IMR-90 (cell line): ENCODE data around the gene GSE1. TPM values are rescaled to one million over a fixed set of nuclear protein-coding genes. Genes with fewer than 3 reads are reported as not detected.

Experiments
- ATAC-seq: fragments of 200-7000 bp; cut with Tn5 transposase; 2 replicates; pipeline ENCODE4 v1.9.1; 2020; ENCODE audit warnings: low read depth, mild to moderate bottlenecking, moderate library complexity
- BruUV-seq: library from RNA; stranded (reverse); fragments of 400-500 nt; replicated peaks from 2 replicates; lab custom pipeline; 2021; lab: Mats Ljungman, UMichigan
- CTCF ChIA-PET: fragments of 300-600 bp; formaldehyde crosslinking; extraction: SDS; loops from one replicate; lab custom pipeline; 2021; ENCODE audit warnings: antibody characterized with exemption; lab: Yijun Ruan, JAX
- POLR2A ChIA-PET: fragments of 300-600 bp; sonication (Branson Sonifier 250); formaldehyde crosslinking; loops from one replicate; lab custom pipeline; 2022; ENCODE audit warnings: antibody characterized with exemption; ENCODE audit not compliant: unreplicated experiment; lab: Charles Lee
- DNase-seq: peaks from one replicate; pipeline ENCODE4 v3.0.0; 2013
- H2AFZ ChIP-seq: replicated peaks from 2 replicates; pipeline ENCODE3; 2013; ENCODE audit warnings: low read length, mild to moderate bottlenecking; ENCODE audit not compliant: poor library complexity
- H2AK5ac ChIP-seq: 2 replicates; pipeline ENCODE4 v1.6.1; 2013; ENCODE audit warnings: low read depth, low read length, inconsistent platforms
- H2AK9ac ChIP-seq: replicated peaks from 2 replicates; pipeline ENCODE3; 2013; ENCODE audit warnings: mild to moderate bottlenecking, low read depth, low read length, moderate library complexity; ENCODE audit not compliant: poor library complexity
- H2BK120ac ChIP-seq: 2 replicates; pipeline ENCODE4 v1.6.1; 2013; ENCODE audit warnings: low read depth, low read length, inconsistent platforms
- H2BK15ac ChIP-seq: 3 replicates; pipeline ENCODE4 v1.6.1; 2013; ENCODE audit warnings: low read depth, low read length, inconsistent platforms
- H2BK20ac ChIP-seq: 2 replicates; pipeline ENCODE4 v1.6.1; 2013; ENCODE audit warnings: low read depth, mild to moderate bottlenecking, inconsistent platforms, low read length, moderate library complexity
- H2BK5ac ChIP-seq: 2 replicates; pipeline ENCODE4 v1.6.1; 2013; ENCODE audit warnings: mild to moderate bottlenecking, low read depth, low read length, inconsistent platforms; ENCODE audit not compliant: poor library complexity, severe bottlenecking
- H3K14ac ChIP-seq: replicated peaks from 2 replicates; pipeline ENCODE4 v1.6.1; 2013; ENCODE audit warnings: low read depth, low read length, inconsistent platforms
- H3K18ac ChIP-seq: 2 replicates; pipeline ENCODE4 v1.6.1; 2013; ENCODE audit warnings: low read depth, low read length, control low read depth
- H3K23ac ChIP-seq: 2 replicates; pipeline ENCODE4 v1.6.1; 2013; ENCODE audit warnings: low read depth, low read length, inconsistent platforms
- H3K27ac ChIP-seq: 2 replicates; pipeline ENCODE4 v1.5.1; 2013; ENCODE audit warnings: mild to moderate bottlenecking, control low read depth, low read length; ENCODE audit not compliant: insufficient read depth
- H3K27me3 ChIP-seq: 2 replicates; pipeline ENCODE4 v1.6.1; 2013; ENCODE audit warnings: low read length; ENCODE audit not compliant: control insufficient read depth, insufficient read depth
- H3K36me3 ChIP-seq: 2 replicates; pipeline ENCODE4 v1.6.1; 2013; ENCODE audit warnings: low read length, mixed read lengths; ENCODE audit not compliant: control insufficient read depth, insufficient read depth
- H3K4ac ChIP-seq: 2 replicates; pipeline ENCODE4 v1.6.1; 2013; ENCODE audit warnings: low read depth, low read length, inconsistent platforms
- H3K4me1 ChIP-seq: 2 replicates; pipeline ENCODE4 v1.6.1; 2013; ENCODE audit warnings: low read length, mixed read lengths; ENCODE audit not compliant: control insufficient read depth, insufficient read depth
- H3K4me2 ChIP-seq: 2 replicates; pipeline ENCODE4 v1.6.1; 2013; ENCODE audit warnings: low read depth, mild to moderate bottlenecking, control low read depth, low read length, moderate library complexity
- H3K4me3 ChIP-seq: 2 replicates; pipeline ENCODE4 v1.5.1; 2013; ENCODE audit warnings: low read depth, mild to moderate bottlenecking, control low read depth, low read length, moderate library complexity; ENCODE audit not compliant: insufficient read depth
- H3K56ac ChIP-seq: 2 replicates; pipeline ENCODE4 v1.6.1; 2013; ENCODE audit warnings: low read length, inconsistent platforms; ENCODE audit not compliant: insufficient read depth; ENCODE audit errors: extremely low read depth
- H3K79me1 ChIP-seq, 2 experiments: 2 replicates each; pipeline ENCODE4 v1.6.1; 2013; ENCODE audit warnings: low read length in 2 of 2, inconsistent platforms in 1 of 2, low read depth in 1 of 2
- H3K9ac ChIP-seq: 2 replicates; pipeline ENCODE4 v1.6.1; 2013; ENCODE audit warnings: low read depth, low read length, control low read depth
- H3K9me1 ChIP-seq: 2 replicates; pipeline ENCODE4 v1.6.1; 2013; ENCODE audit warnings: low read length, inconsistent platforms; ENCODE audit not compliant: insufficient read depth
- H3K9me3 ChIP-seq: 2 replicates; pipeline ENCODE4 v1.6.1; 2013; ENCODE audit warnings: low read length; ENCODE audit not compliant: control insufficient read depth, insufficient read depth
- H4K20me1 ChIP-seq: 2 replicates; pipeline ENCODE4 v1.6.1; 2013; ENCODE audit warnings: low read length, inconsistent platforms; ENCODE audit not compliant: insufficient read depth
- H4K5ac ChIP-seq: 2 replicates; pipeline ENCODE4 v1.6.1; 2013; ENCODE audit warnings: mild to moderate bottlenecking, low read depth, low read length, control low read depth
- H4K8ac ChIP-seq, 2 experiments: 2 replicates each; pipeline ENCODE4 v1.6.1; 2013; ENCODE audit warnings: low read depth in 2 of 2, low read length in 2 of 2, control low read depth in 1 of 2, inconsistent platforms in 1 of 2
- H4K91ac ChIP-seq: 2 replicates; pipeline ENCODE4 v1.6.1; 2013; ENCODE audit warnings: low read depth, low read length, inconsistent platforms; ENCODE audit not compliant: insufficient read depth
- BHLHE40 ChIP-seq: fragments of 150-350 bp; IDR thresholded peaks from 2 replicates; pipeline ENCODE4 v1.6.1; 2016; ENCODE audit warnings: mild to moderate bottlenecking, low read depth, low read length
- CHD1 ChIP-seq: IDR thresholded peaks from 2 replicates; pipeline ENCODE4 v1.6.1; 2012; ENCODE audit warnings: low read depth, low read length, improper control_type of control experiment
- MAFK ChIP-seq: IDR thresholded peaks from 2 replicates; pipeline ENCODE4 v1.6.1; 2012; ENCODE audit warnings: low read depth, low read length, improper control_type of control experiment
- MXI1 ChIP-seq: IDR thresholded peaks from 2 replicates; pipeline ENCODE4 v1.6.1; 2012; ENCODE audit warnings: low read depth, mild to moderate bottlenecking, low read length, moderate library complexity, borderline replicate concordance
- RAD21 ChIP-seq: IDR thresholded peaks from 2 replicates; pipeline ENCODE4 v1.6.1; 2012; ENCODE audit warnings: low read length, improper control_type of control experiment
- RFX5 ChIP-seq: IDR thresholded peaks from 2 replicates; pipeline ENCODE4 v1.8.0; 2012; ENCODE audit warnings: low read depth, mild to moderate bottlenecking, low read length, moderate library complexity
- SMC3 ChIP-seq: fragments of 150-350 bp; IDR thresholded peaks from 2 replicates; pipeline ENCODE4 v1.6.1; 2016; ENCODE audit warnings: low read depth, mild to moderate bottlenecking, antibody characterized with exemption, low read length, moderate library complexity
- USF2 ChIP-seq: fragments of 150-350 bp; IDR thresholded peaks from 2 replicates; pipeline ENCODE4 v1.6.1; 2017; ENCODE audit warnings: mild to moderate bottlenecking, antibody characterized with exemption, low read length, low read depth
- WGBS, 2 experiments: methylation state at CpG; one replicate each; pipeline versions ENCODE4 v1.1.5 to v1.1.7; 2013; ENCODE audit warnings: missing lambda C conversion rate in 2 of 2; ENCODE audit not compliant: insufficient read length in 1 of 2; ENCODE audit errors: extremely low coverage in 2 of 2; 5-methylcytosine and 5-hydroxymethylcytosine counted together
- dilution Hi-C: fragments of 300-500 bp; cut with HindIII; formaldehyde crosslinking; loops from one replicate; pipeline ENCODE4 v1.14.3; 2018; ENCODE audit warnings: low sequenced_read_pairs; ENCODE audit not compliant: unreplicated experiment
- in situ Hi-C: fragments of 300-500 bp; cut with MboI; formaldehyde crosslinking; loops from 3 replicates; pipeline ENCODE4 v1.14.3; 2019; ENCODE audit warnings: low sequenced_read_pairs, inconsistent platforms, mixed read lengths
- intact Hi-C: fragments of 100-400 bp; cut with micrococcal nuclease; formaldehyde crosslinking; loops from 2 replicates; pipeline ENCODE4 v1.10.0; 2022
- polyA plus RNA-seq, 3 experiments: library from polyadenylated mRNA; depleted of rRNA; stranded (reverse); fragments of >200 nt; gene quantifications; 2 replicates each; pipeline ENCODE4 v1.2.3, GENCODE V29; 2012; ENCODE audit warnings: low replicate concordance in 1 of 3
- total RNA-seq: library from RNA; depleted of rRNA; stranded (reverse); fragments of >200 nt; gene quantifications from 2 replicates; pipeline ENCODE4 v1.2.3, GENCODE V29; 2012

GSE1 gene
- total and polyA plus RNA-seq, 2 of the 4 experiments (the other 2 are of a cell fraction): 14.9 to 25.5 TPM

- Histone ChIP-seq H3K9me3 (peaks cover 2% of the 10 kb centered on the region; the same call in 1 of the 2 replicates), H4K8ac (no peak overlapping the region; a peak in 2 of 4 replicates), H3K9me1 (peaks cover 24% of the 10 kb centered on the region), H2BK120ac (no peak overlapping the region; the same call in 1 of the 2 replicates), H2BK15ac (peak overlapping the region; percentile 71; the same call in 2 of the 3 replicates), H4K20me1 (peaks cover 90% of the 10 kb centered on the region), H3K56ac (no peak overlapping the region), H3K23ac (0 out of 2 replicates have a peak overlapping the region, but pooled peaks have one; percentile 20), H2AFZ (peak overlapping the region; percentile 18), H3K4me1 (peaks cover 20% of the 10 kb centered on the region), H2BK20ac (no peak overlapping the region), H2BK5ac (peak overlapping the region; percentile 93), H3K27me3 (no peaks in the 10 kb centered on the region), H3K79me1 (peaks cover 38 to 93% of the 10 kb centered on the region in 2 experiments), H3K36me3 (peaks cover 4% of the 10 kb centered on the region; the same call in 1 of the 2 replicates), H4K5ac (0 out of 2 replicates have a peak overlapping the region, but pooled peaks have one; percentile 19), H3K4me3 (no peak overlapping the region), H3K27ac (no peak overlapping the region), H2AK9ac (no peak overlapping the region), H3K4ac (peak overlapping the region; percentile 29; the same call in 1 of the 2 replicates), H3K4me2 (no peak overlapping the region), H2AK5ac (peak overlapping the region; percentile 92), H3K9ac (no peak overlapping the region), H3K14ac (peak overlapping the region; percentile 77), H4K91ac (no peak overlapping the region; the same call in 1 of the 2 replicates), H3K18ac (no peak overlapping the region)
- CTCF ChIA-PET: interaction anchor here (0.5 kb wide), 1 partner anchor 97 kb away, joined by 4 read pairs; no protein-coding TSS in a partner anchor
- TF ChIP-seq RFX5 (no peak), MXI1 (no peak), USF2 (no peak), BHLHE40 (no peak), MAFK (no peak), RAD21 (no peak), CHD1 (no peak), SMC3 (no peak)
- DNase-seq (no peak), ATAC-seq (no peak)
- dilution Hi-C loops: no loop called here
- no TSS peak for BruUV-seq
- in situ Hi-C loops: no loop called here
- POLR2A ChIA-PET: no interaction called here
- intact Hi-C loops: no loop called here
- 93% methylated on average over 6 of the region's 10 CpGs; no CpG with 5 or more reads in 1 of the 2 experiments for WGBS, 2 experiments
These were observed 41.1 kb upstream of the GSE1 start for GRCh38 chr16:85571813-85572619.
